Endothelial cell of umbilical vein (primary cell): ENCODE data around the gene SNX24. TPM values are rescaled to one million over a fixed set of nuclear protein-coding genes. Genes with fewer than 3 reads are reported as not detected.

Experiments
- BruUV-seq: library from RNA; stranded (reverse); fragments of 400-500 nt; replicated peaks from 2 replicates; lab custom pipeline; 2021; lab: Mats Ljungman, UMichigan
- CTCF ChIA-PET: fragments of 300-600, 350-600 bp; sonication (Branson Sonifier 250); formaldehyde crosslinking; loops from one replicate; lab custom pipeline; 2021; ENCODE audit warnings: antibody characterized with exemption, inconsistent platforms; lab: Charles Lee
- POLR2A ChIA-PET: fragments of 300-600, 350-600 bp; sonication (Branson Sonifier 250); formaldehyde crosslinking; loops from one replicate; lab custom pipeline; 2021; ENCODE audit warnings: antibody characterized with exemption, inconsistent platforms; lab: Charles Lee
- DNase-seq: peaks from one replicate; pipeline ENCODE4 v3.0.0-alpha.2; 2011; ENCODE audit warnings: low read depth, low spot score
- FAIRE-seq: peaks from 2 replicates; lab custom pipeline; 2011; peaks lifted over from hg19 to GRCh38; lab: Jason Lieb, UNC
- H2AFZ ChIP-seq: 2 replicates; pipeline ENCODE4 v1.6.0; 2012; ENCODE audit warnings: low read depth, low read length, control low read depth, inconsistent platforms
- H3K27ac ChIP-seq: 2 replicates; pipeline ENCODE4 v1.5.1; 2011; ENCODE audit warnings: low read depth, mild to moderate bottlenecking, control low read depth, low read length, moderate library complexity; ENCODE audit not compliant: insufficient read depth
- H3K27me3 ChIP-seq, 2 experiments: 2 replicates each; pipeline versions ENCODE4 v1.6.0 to v1.6.1; 2011; ENCODE audit warnings: low read length in 2 of 2, mixed read lengths in 1 of 2; ENCODE audit not compliant: control insufficient read depth in 2 of 2, insufficient read depth in 2 of 2
- H3K36me3 ChIP-seq, 2 experiments: 2 replicates in 1 of 2; 3 replicates in 1 of 2; pipeline ENCODE4 v1.5.1; 2011; ENCODE audit warnings: low read length in 2 of 2, mild to moderate bottlenecking in 1 of 2, moderate library complexity in 1 of 2; ENCODE audit not compliant: control insufficient read depth in 2 of 2, insufficient read depth in 2 of 2; ENCODE audit errors: extremely low read depth in 1 of 2
- H3K4me1 ChIP-seq: 3 replicates; pipeline ENCODE4 v1.5.1; 2011; ENCODE audit warnings: mild to moderate bottlenecking, low read length; ENCODE audit not compliant: control insufficient read depth, insufficient read depth; ENCODE audit errors: extremely low read depth
- H3K4me2 ChIP-seq: 2 replicates; pipeline ENCODE4 v1.6.1; 2011; ENCODE audit warnings: low read length, control low read depth, mixed read lengths; ENCODE audit not compliant: insufficient read depth
- H3K4me3 ChIP-seq, 3 experiments: fragments of 200-600 bp in 1 of 3; sonication (generic), shearing (Covaris generic) in 1 of 3; replicated peaks in 1 of 3; 2 replicates each; pipeline ENCODE4 v1.5.1; 2011 to 2016; ENCODE audit warnings: control low read depth in 3 of 3, low read length in 3 of 3, mild to moderate bottlenecking in 2 of 3, inconsistent platforms in 1 of 3, low read depth in 1 of 3, moderate library complexity in 1 of 3; ENCODE audit not compliant: insufficient read depth in 1 of 3
- H3K79me2 ChIP-seq: 2 replicates; pipeline ENCODE4 v1.6.0; 2012; ENCODE audit warnings: low read length, inconsistent platforms; ENCODE audit not compliant: control insufficient read depth, insufficient read depth
- H3K9ac ChIP-seq: replicated peaks from 2 replicates; pipeline ENCODE3; 2011; ENCODE audit warnings: low read length, control low read depth; ENCODE audit not compliant: insufficient read depth; ENCODE audit errors: extremely low read depth
- H3K9me1 ChIP-seq: replicated peaks from 3 replicates; pipeline ENCODE4 v1.6.0; 2011; ENCODE audit warnings: mild to moderate bottlenecking, low read length; ENCODE audit not compliant: control insufficient read depth, insufficient read depth; ENCODE audit errors: extremely low read depth
- H3K9me3 ChIP-seq: replicated peaks from 2 replicates; pipeline ENCODE4 v1.5.1; 2012; ENCODE audit warnings: low read length, inconsistent platforms; ENCODE audit not compliant: control insufficient read depth, insufficient read depth
- H4K20me1 ChIP-seq: replicated peaks from 2 replicates; pipeline ENCODE3; 2011; ENCODE audit warnings: mild to moderate bottlenecking, low read length; ENCODE audit not compliant: control insufficient read depth, insufficient read depth; ENCODE audit errors: extremely low read depth
- EZH2 ChIP-seq: IDR thresholded peaks from 2 replicates; pipeline ENCODE4 v1.6.1; 2012; ENCODE audit warnings: borderline replicate concordance, low read depth, mild to moderate bottlenecking, moderate library complexity, low read length, inconsistent platforms; ENCODE audit not compliant: severe bottlenecking
- FOS ChIP-seq: IDR thresholded peaks from 2 replicates; pipeline ENCODE4 v1.6.1; 2011; ENCODE audit warnings: mild to moderate bottlenecking, low read length, moderate library complexity, borderline replicate concordance; ENCODE audit not compliant: insufficient read depth
- GATA2 ChIP-seq: IDR thresholded peaks from 2 replicates; pipeline ENCODE4 v1.7.0; 2011; ENCODE audit warnings: low read depth, mild to moderate bottlenecking, moderate library complexity, mixed read lengths, low read length; ENCODE audit not compliant: insufficient read length, insufficient read depth
- JUN ChIP-seq: IDR thresholded peaks from 2 replicates; pipeline ENCODE4 v1.6.1; 2011; ENCODE audit warnings: borderline replicate concordance, low read depth; ENCODE audit not compliant: insufficient read length, insufficient read depth
- MAX ChIP-seq: IDR thresholded peaks from 2 replicates; pipeline ENCODE4 v1.6.1; 2011; ENCODE audit not compliant: insufficient read depth, insufficient read length
- MYC ChIP-seq: IDR thresholded peaks from one replicate; pipeline ENCODE4 v1.6.1; 2011; ENCODE audit warnings: mild to moderate bottlenecking, low read depth, low read length
- POLR2A ChIP-seq: IDR thresholded peaks from 2 replicates; pipeline ENCODE4 v1.6.1; 2012; ENCODE audit warnings: low read depth, mild to moderate bottlenecking, control low read depth, low read length
- POLR2AphosphoS5 ChIP-seq: IDR thresholded peaks from 2 replicates; pipeline ENCODE4 v1.6.1; 2012; ENCODE audit warnings: low read depth, mild to moderate bottlenecking, control low read depth, low read length, moderate library complexity; ENCODE audit not compliant: insufficient read depth
- dilution Hi-C: fragments of 300-500 bp; cut with MboI; formaldehyde crosslinking; loops from one replicate; pipeline ENCODE4 v1.15.0; 2019; ENCODE audit warnings: low sequenced_read_pairs; ENCODE audit not compliant: extremely low pct_ligation_motif_present
- intact Hi-C: fragments of 100-400 bp; cut with micrococcal nuclease; formaldehyde crosslinking; loops from one replicate; pipeline ENCODE4 v1.10.0; 2022
- polyA plus RNA-seq, 4 experiments: library from polyadenylated mRNA; depleted of rRNA in 3 of 4; stranded (reverse) in 3 of 4; unstranded in 1 of 4; fragments of >200 nt; gene quantifications; 2 replicates each; pipeline versions ENCODE4 v1.2.1 to v1.2.3, GENCODE V29; 2011 to 2012; ENCODE audit warnings: missing spikeins in 1 of 4
- total RNA-seq: library from RNA; stranded (reverse); gene quantifications from 2 replicates; pipeline ENCODE4 v1.2.3, GENCODE V29; 2021
- TF ChIP-seq, protein P1 (sequence below), 2 donors: IDR thresholded peaks; 1 replicate in 1 of 2; 2 replicates in 1 of 2; pipeline ENCODE4 v1.5.1; 2011; ENCODE audit warnings: low read length in 2 of 2, mild to moderate bottlenecking in 2 of 2, moderate library complexity in 2 of 2, control low read depth in 1 of 2, inconsistent platforms in 1 of 2, low read depth in 1 of 2; ENCODE audit not compliant: insufficient read depth in 1 of 2; ENCODE audit errors: extremely low read depth in 1 of 2

Gene SNX24
- total and polyA plus RNA-seq, 2 donors (not counting 3 experiments of a cell fraction or from before 2014, with no cell fraction given) = 2.9 to 14.9 TPM

DNA sequence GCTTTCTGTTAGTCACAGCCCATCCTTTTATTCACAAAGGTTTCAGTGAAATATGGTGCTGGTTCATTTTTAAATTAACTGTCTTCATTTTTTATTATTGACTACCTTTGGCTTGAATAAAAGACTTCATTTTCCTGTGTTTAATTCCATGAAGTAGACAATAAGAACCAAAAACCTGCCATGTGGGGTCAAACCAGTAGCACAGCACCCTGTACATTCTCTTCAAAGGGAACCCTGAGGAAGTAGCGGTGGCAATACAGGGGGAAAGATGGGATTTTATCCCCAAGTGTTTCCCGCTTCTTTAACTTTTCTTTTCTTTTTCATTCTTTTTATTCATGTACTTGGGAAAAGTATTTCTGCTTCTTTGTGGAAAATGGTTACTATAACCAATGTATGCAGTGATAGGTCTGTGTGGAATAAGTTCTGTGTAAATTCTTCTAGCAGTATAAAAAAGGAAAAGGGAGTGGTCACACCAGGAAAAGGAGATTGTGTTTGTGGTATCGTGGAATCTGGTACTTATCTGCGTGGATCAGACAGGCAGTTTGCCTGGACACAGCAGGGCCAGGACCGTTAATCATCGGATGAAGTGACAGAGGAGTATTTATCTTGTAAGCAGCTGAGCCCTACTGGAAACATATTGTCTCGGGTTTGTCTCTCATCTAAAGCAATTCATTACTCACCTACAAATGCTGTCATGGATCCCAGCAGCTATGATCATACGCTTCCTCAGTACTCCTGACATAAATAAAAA is 96.9 kb downstream of the SNX24 start:
- Histone ChIP-seq H3K9ac (no peak overlapping the region), H3K79me2 (no peaks in the 10 kb centered on the region), H3K4me1 (peaks cover 11% of the 10 kb centered on the region), H2AFZ (peak overlapping the region; percentile 72), H3K9me3 (no peaks in the 10 kb centered on the region), H3K27ac (no peak overlapping the region), H3K9me1 (no peaks in the 10 kb centered on the region), H3K27me3 (no peaks in the 10 kb centered on the region), H4K20me1 (no peaks in the 10 kb centered on the region), H3K4me3 (no peak overlapping the region), H3K4me2 (peak overlapping the region; percentile 22), H3K36me3 (no peaks in the 10 kb centered on the region)
- no peak for TF ChIP-seq POLR2A
- TF ChIP-seq EZH2 = no peak
- no peak for TF ChIP-seq MYC
- TF ChIP-seq FOS = no peak
- peak; percentile 86 for TF ChIP-seq GATA2
- no peak for TF ChIP-seq JUN
- CTCF ChIA-PET = interaction anchor here (1.3 kb wide), 1 partner anchor 9 kb away, joined by 3 read pairs; no protein-coding TSS in a partner anchor
- intact Hi-C loops (no loop called here), dilution Hi-C loops (no loop called here)
- POLR2A ChIA-PET = no interaction called here
- peak; percentile 64 for DNase-seq
- FAIRE-seq = peak; percentile 61
- BruUV-seq = no TSS peak

DNA sequence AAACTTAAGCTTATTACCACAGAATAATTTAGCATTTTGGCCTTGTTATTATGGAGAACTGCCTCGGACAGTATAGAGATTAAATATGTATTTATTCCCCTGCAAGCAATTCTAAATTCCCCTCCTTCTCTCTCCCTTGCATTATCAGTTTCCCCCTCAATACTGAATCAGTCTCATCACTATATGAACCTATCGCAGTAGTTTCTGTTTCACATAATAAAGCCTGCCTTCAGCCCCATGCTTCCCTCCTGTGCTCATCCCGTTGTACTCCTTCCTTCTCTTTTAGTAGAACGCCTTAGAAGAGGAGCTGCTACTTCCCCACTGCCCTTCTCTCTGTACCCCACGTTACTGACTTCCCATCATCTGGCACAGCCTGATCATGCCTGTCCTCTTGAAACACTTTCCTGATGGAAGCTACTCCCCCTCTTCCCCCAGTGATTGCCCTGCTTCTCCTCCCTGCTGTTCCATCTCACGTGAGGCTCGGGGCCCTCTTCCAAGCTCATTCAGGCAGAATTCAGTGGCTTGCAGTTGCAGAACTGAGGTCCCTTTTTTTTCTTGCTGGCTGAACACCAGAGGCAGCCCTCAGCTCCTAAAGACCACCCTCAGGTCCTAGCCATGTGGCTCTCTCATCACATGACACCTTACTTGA is 97.8 kb downstream of the SNX24 start:
- no TSS peak for BruUV-seq
- Histone ChIP-seq H3K27ac (no peak overlapping the region), H3K4me2 (no peak overlapping the region), H3K9me1 (no peaks in the 10 kb centered on the region), H3K4me3 (no peak overlapping the region), H3K9ac (no peak overlapping the region), H3K36me3 (no peaks in the 10 kb centered on the region), H4K20me1 (no peaks in the 10 kb centered on the region), H2AFZ (no peak overlapping the region), H3K79me2 (no peaks in the 10 kb centered on the region), H3K9me3 (no peaks in the 10 kb centered on the region), H3K27me3 (no peaks in the 10 kb centered on the region), H3K4me1 (peaks cover 6% of the 10 kb centered on the region)
- TF ChIP-seq, protein P1, sequence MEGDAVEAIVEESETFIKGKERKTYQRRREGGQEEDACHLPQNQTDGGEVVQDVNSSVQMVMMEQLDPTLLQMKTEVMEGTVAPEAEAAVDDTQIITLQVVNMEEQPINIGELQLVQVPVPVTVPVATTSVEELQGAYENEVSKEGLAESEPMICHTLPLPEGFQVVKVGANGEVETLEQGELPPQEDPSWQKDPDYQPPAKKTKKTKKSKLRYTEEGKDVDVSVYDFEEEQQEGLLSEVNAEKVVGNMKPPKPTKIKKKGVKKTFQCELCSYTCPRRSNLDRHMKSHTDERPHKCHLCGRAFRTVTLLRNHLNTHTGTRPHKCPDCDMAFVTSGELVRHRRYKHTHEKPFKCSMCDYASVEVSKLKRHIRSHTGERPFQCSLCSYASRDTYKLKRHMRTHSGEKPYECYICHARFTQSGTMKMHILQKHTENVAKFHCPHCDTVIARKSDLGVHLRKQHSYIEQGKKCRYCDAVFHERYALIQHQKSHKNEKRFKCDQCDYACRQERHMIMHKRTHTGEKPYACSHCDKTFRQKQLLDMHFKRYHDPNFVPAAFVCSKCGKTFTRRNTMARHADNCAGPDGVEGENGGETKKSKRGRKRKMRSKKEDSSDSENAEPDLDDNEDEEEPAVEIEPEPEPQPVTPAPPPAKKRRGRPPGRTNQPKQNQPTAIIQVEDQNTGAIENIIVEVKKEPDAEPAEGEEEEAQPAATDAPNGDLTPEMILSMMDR (IDR thresholded peaks at IDR 0.05; ENCODE audit: extremely low read depth in 1 of 2, insufficient read depth in 1 of 2, low read depth in 1 of 2, low read length in 2 of 2) = no peak
- TF ChIP-seq MAX (no peak), MYC (no peak), JUN (no peak), EZH2 (no peak), POLR2AphosphoS5 (no peak)
- intact Hi-C loops (no loop called here), dilution Hi-C loops (no loop called here)
- ChIA-PET CTCF (interaction anchor here (1.3 kb wide), 1 partner anchor 10 kb away, joined by 3 read pairs; no protein-coding TSS in a partner anchor), POLR2A (no interaction called here)
- no peak for FAIRE-seq
- DNase-seq = no peak
